ENCODE results near the gene SRP68. TPM values are rescaled to one million over a fixed set of nuclear protein-coding genes. Genes with fewer than 3 reads are reported as not detected.
A peak's percentile ranks its signal among the peaks of the same experiment; 100 is the strongest.

SRP68 gene
- total RNA-seq (2013) = 20.4 TPM
- polyA plus RNA-seq = 10 to 100 TPM; 27.4 to 47.1 (median 42.1) TPM
- polyA minus RNA-seq = 12.9 and 18.7 TPM in 2 replicates
- total RNA-seq = 12.2 to 37.0 (median 19.0) reads per million in 11 experiments

GRCh38 chr17:76072148-76072858, at the start of gene SRP68:
Gene SRP68 (minus strand): TSS chr17:76072517. CDS start chr17:76072491, 26 bp downstream.
- H3K9ac ChIP-seq (ENCODE audit: insufficient read depth, low read length, poor library complexity, severe bottlenecking) = peak within 1 kb of the TSS; percentile 84
- H3K4me1 Mint-ChIP-seq = peaks cover 46% of the 10 kb centered on the region
- peak within 1 kb of the TSS; percentile 93 to 96 for H3K4me3 Mint-ChIP-seq
- peaks cover 0 to 19% of the 10 kb centered on the region in 2 donors for H3K9me3 ChIP-seq (replicated peaks in 1 of 2; ENCODE audit: control insufficient read depth in 1 of 2, insufficient read depth in 1 of 2, low read length in 2 of 2)
- peaks cover 48 to 58% of the 10 kb centered on the region in 2 donors for H3K4me1 ChIP-seq (ENCODE audit: control insufficient read depth in 1 of 2, insufficient read depth in 2 of 2, low read length in 2 of 2)
- H4K20me1 ChIP-seq (ENCODE audit: insufficient read depth, low read length) = peaks cover 16% of the 10 kb centered on the region
- H3K27me3 ChIP-seq (ENCODE audit: control insufficient read depth in 2 of 2, insufficient read depth in 2 of 2, low read length in 2 of 2) = peaks cover 32 to 40% of the 10 kb centered on the region in 2 donors
- H3K4me2 ChIP-seq (replicated peaks; ENCODE audit: extremely low read depth, low read length, poor library complexity, severe bottlenecking) = peak within 1 kb of the TSS; percentile 98
- peak within 1 kb of the TSS; percentile 79 to 92 (median 87) for H3K27ac Mint-ChIP-seq
- peak within 1 kb of the TSS; percentile 41 to 87 for H3K27ac ChIP-seq (ENCODE audit: low read depth in 1 of 2, low read length in 2 of 2)
- H2AFZ ChIP-seq (ENCODE audit: insufficient read depth, low read depth, low read length, poor library complexity, severe bottlenecking) = peak within 1 kb of the TSS; percentile 99
- H3K4me3 ChIP-seq (replicated peaks in 1 of 3; ENCODE audit: low read depth in 2 of 3, low read length in 3 of 3) = peak within 1 kb of the TSS; percentile 82 to 94 (median 89)
- no peak for TF ChIP-seq CTCF (IDR thresholded peaks at IDR 0.05)
- H3K27me3 Mint-ChIP-seq (ENCODE audit: low read depth in 3 of 3) = peaks cover 39 to 40% (median 39%) of the 10 kb centered on the region in 3 donors
- intact Hi-C loops (cut with micrococcal nuclease) = no loop called here
- DNase-seq = peak; percentile 82 to 87 (median 85)
- H3K79me2 ChIP-seq (ENCODE audit: insufficient read depth, low read length) = peaks cover 53% of the 10 kb centered on the region
- H3K36me3 ChIP-seq (replicated peaks in 1 of 2; ENCODE audit: control insufficient read depth in 1 of 2, insufficient read depth in 2 of 2, low read length in 2 of 2) = peaks cover 5 to 15% of the 10 kb centered on the region in 2 donors
- WGBS (ENCODE audit: insufficient coverage) = 0% methylated on average over 47 of the region's 57 CpGs
- peaks cover 3 to 27% (median 18%) of the 10 kb centered on the region in 7 donors for H3K9me3 Mint-ChIP-seq
- peaks cover 26 to 39% of the 10 kb centered on the region in 2 donors for H3K36me3 Mint-ChIP-seq

GRCh38 chr17:76121932-76122430, 49.7 kb upstream of the SRP68 start:
- H3K9me3 ChIP-seq (replicated peaks in 1 of 2; ENCODE audit: control insufficient read depth in 1 of 2, insufficient read depth in 1 of 2, low read length in 2 of 2) = no peaks in the 10 kb centered on the region
- H4K20me1 ChIP-seq (ENCODE audit: insufficient read depth, low read length) = no peaks in the 10 kb centered on the region
- peak overlapping the region; percentile 63 for H3K9ac ChIP-seq (ENCODE audit: insufficient read depth, low read length, poor library complexity, severe bottlenecking)
- no peaks in the 10 kb centered on the region for H3K79me2 ChIP-seq (ENCODE audit: insufficient read depth, low read length)
- peak overlapping the region; percentile 82 for H2AFZ ChIP-seq (ENCODE audit: insufficient read depth, low read depth, low read length, poor library complexity, severe bottlenecking)
- DNase-seq = no peak
- Mint-ChIP-seq H3K4me1 (peaks cover 11% of the 10 kb centered on the region), H3K27me3 (ENCODE audit: low read depth in 3 of 3) (peaks cover 8 to 27% (median 16%) of the 10 kb centered on the region in 3 donors), H3K4me3 (peak overlapping the region; percentile 9 to 53), H3K36me3 (no peaks in the 10 kb centered on the region), H3K27ac (peak overlapping the region in 1 of 7 donors; percentile 75), H3K9me3 (peaks cover 0 to 9% (median 2%) of the 10 kb centered on the region in 7 donors)
- H3K4me1 ChIP-seq (ENCODE audit: control insufficient read depth in 1 of 2, insufficient read depth in 2 of 2, low read length in 2 of 2) = peaks cover 10 to 20% of the 10 kb centered on the region in 2 donors
- no peaks in the 10 kb centered on the region for H3K27me3 ChIP-seq (ENCODE audit: control insufficient read depth in 2 of 2, insufficient read depth in 2 of 2, low read length in 2 of 2)
- peak overlapping the region; percentile 18 to 73 (median 21) for H3K4me3 ChIP-seq (replicated peaks in 1 of 3; ENCODE audit: low read depth in 2 of 3, low read length in 3 of 3)
- intact Hi-C loops (cut with micrococcal nuclease) = loop anchor here (1.0 to 10.0 kb wide), 6 partner anchors 55 to 283 kb away; no protein-coding TSS in a partner anchor
- no peaks in the 10 kb centered on the region for H3K36me3 ChIP-seq (replicated peaks in 1 of 2; ENCODE audit: control insufficient read depth in 1 of 2, insufficient read depth in 2 of 2, low read length in 2 of 2)
- peak overlapping the region; percentile 83 for H3K4me2 ChIP-seq (replicated peaks; ENCODE audit: extremely low read depth, low read length, poor library complexity, severe bottlenecking)
- TF ChIP-seq CTCF (IDR thresholded peaks at IDR 0.05) = no peak
- no peak overlapping the region for H3K27ac ChIP-seq (ENCODE audit: low read depth in 1 of 2, low read length in 2 of 2)
- WGBS (ENCODE audit: insufficient coverage) = 11% methylated on average over 42 of the region's 42 CpGs
